Left lobe of liver (tissue), 2 donors: Measurements from ENCODE around the gene GNAI2. TPM values are rescaled to one million over a fixed set of nuclear protein-coding genes. Genes with fewer than 3 reads are reported as not detected.
A peak's percentile ranks its signal among the peaks of the same experiment; 100 is the strongest.
"Not testable (repeated sequence)": the region's sequence is repeated elsewhere in the genome, so short reads cannot be mapped to it uniquely, and the experiment has no call there.

ENCODE experiments used
- ATAC-seq: fragments of 200-7000 bp; cut with Tn5 transposase; one replicate; pipeline ENCODE4 v1.9.1; 2020; ENCODE audit warnings: mild to moderate bottlenecking, moderate library complexity
- DNase-seq: peaks from one replicate; pipeline ENCODE4 v3.0.0-alpha.2; 2020; ENCODE audit warnings: low spot score
- total RNA-seq: library from RNA; stranded (reverse); gene quantifications from one replicate; pipeline ENCODE4 v1.2.1, GENCODE V29; 2021
- donor health status: DM: no; HTN: no; CAD: no; lungs with moderate emphysema.
- donor health status: DM: no; HTN: yes; CAD: no.

Gene GNAI2
- total RNA-seq, 1 donor from 2014 or later: 115 TPM

GRCh38 chr3:50274371-50275104 is 38.5 kb downstream of the GNAI2 start:
- DNase-seq (peak; percentile 77), ATAC-seq (peak; percentile 70)

- ATAC-seq: no peak
Observed at GRCh38 chr3:50275141-50275995, 39.4 kb downstream of the GNAI2 start.

GRCh38 chr3:50275996-50276761 is 40.2 kb downstream of the GNAI2 start:
- DNase-seq: no peak
- no peak for ATAC-seq

More at GRCh38 chr3:50275141-50275995, 39.4 kb downstream of the GNAI2 start:
- no peak for DNase-seq

- DNase-seq (no peak), ATAC-seq (no peak)
Observed at GRCh38 chr3:50276762-50277101, 40.7 kb downstream of the GNAI2 start.

GRCh38 chr3:50278123-50278879 is 42.3 kb downstream of the GNAI2 start:
- DNase-seq (no peak), ATAC-seq (no peak)

- no peak for DNase-seq
Observed at GRCh38 chr3:50278880-50279224, 42.8 kb downstream of the GNAI2 start, which contains the start of gene LSMEM2. LSMEM2 (plus strand) TSS chr3:50279087; CDS start chr3:50279114, 27 bp downstream.

GRCh38 chr3:50279255-50280016 is 43.4 kb downstream of the GNAI2 start:
- no peak for ATAC-seq

More at GRCh38 chr3:50278880-50279224, 42.8 kb downstream of the GNAI2 start, which contains the start of gene LSMEM2:
- no peak for ATAC-seq

GRCh38 chr3:50284121-50284520 is 48.1 kb downstream of the GNAI2 start:
- DNase-seq, ATAC-seq: not testable (repeated sequence)

More at GRCh38 chr3:50279255-50280016, 43.4 kb downstream of the GNAI2 start:
- DNase-seq: no peak

GRCh38 chr3:50286322-50287227 is 50.6 kb downstream of the GNAI2 start:
- no peak for ATAC-seq
- DNase-seq: no peak

- ATAC-seq (no peak), DNase-seq (no peak)
Observed at GRCh38 chr3:50287262-50287661, 51.3 kb downstream of the GNAI2 start.

- ATAC-seq (no peak), DNase-seq (no peak)
Observed at GRCh38 chr3:50288387-50289007, 52.5 kb downstream of the GNAI2 start.

GRCh38 chr3:50289130-50289529 is 53.1 kb downstream of the GNAI2 start:
- no peak for ATAC-seq
- no peak for DNase-seq

- DNase-seq: no peak
- no peak for ATAC-seq
Observed at GRCh38 chr3:50290161-50290641, 54.2 kb downstream of the GNAI2 start.

GRCh38 chr3:50292159-50293078 is 56.4 kb downstream of the GNAI2 start, which contains the start of gene IFRD2:
IFRD2 (minus strand) TSS chr3:50292429; CDS start chr3:50292274, 155 bp downstream.
- ATAC-seq (peak; percentile 87), DNase-seq (peak; percentile 98)

- ATAC-seq: no peak
- DNase-seq: no peak
Observed at GRCh38 chr3:50293079-50293801, 57.2 kb downstream of the GNAI2 start.

- no peak for DNase-seq
- ATAC-seq: no peak
Observed at GRCh38 chr3:50294089-50294488, 58.1 kb downstream of the GNAI2 start.
